Vagina (tissue), 2 donors: ENCODE measurements around the gene IP6K1.
"Not testable (repeated sequence)": the region's sequence is repeated elsewhere in the genome, so short reads cannot be mapped to it uniquely, and the experiment has no call there.

Experiments used
- CTCF ChIP-seq, 3 experiments: fragments of 450-650 bp in 2 of 3; fragments of 200-600 bp in 1 of 3; sonication (generic) in 1 of 3; IDR thresholded peaks; one replicate each; pipeline ENCODE4 v1.5.1; 2017 to 2019; ENCODE audit warnings: antibody characterized with exemption in 3 of 3, mild to moderate bottlenecking in 2 of 3, moderate library complexity in 2 of 3
- POLR2AphosphoS5 ChIP-seq, 2 donors: sonication (generic); formaldehyde crosslinking; IDR thresholded peaks; one replicate each; pipeline ENCODE4 v1.9.0; 2017; ENCODE audit warnings: antibody characterized with exemption in 2 of 2, mild to moderate bottlenecking in 2 of 2, low read depth in 1 of 2; ENCODE audit not compliant: insufficient read depth in 1 of 2

- not testable (repeated sequence) for TF ChIP-seq POLR2AphosphoS5 (IDR thresholded peaks at IDR 0.05; ENCODE audit: insufficient read depth in 1 of 2, low read depth in 1 of 2); CTCF (IDR thresholded peaks at IDR 0.05)
These were observed 37.5 kb downstream of the IP6K1 start for GRCh38 chr3:49748874-49749273.
